Activated naive CD4-positive, alpha-beta T cell treated with anti-CD3 and anti-CD28 coated beads for 36 hours (primary cell): Measurements from ENCODE around the gene ZCCHC8. TPM values are rescaled to one million over a fixed set of nuclear protein-coding genes. Genes with fewer than 3 reads are reported as not detected.
"Not testable (repeated sequence)": the region's sequence is repeated elsewhere in the genome, so short reads cannot be mapped to it uniquely, and the experiment has no call there.

Experiments
- CTCF ChIA-PET: fragments of 350-600 bp; sonication (Branson Sonifier 250); formaldehyde crosslinking; loops from one replicate; lab custom pipeline; 2021; ENCODE audit warnings: antibody characterized with exemption; lab: Charles Lee
- DNase-seq: peaks from one replicate; pipeline ENCODE4 v3.0.0-alpha.2; 2020
- H3K27ac Mint-ChIP-seq: one replicate; pipeline ENCODE4 v1.8.0; 2021; ENCODE audit warnings: mild to moderate bottlenecking, mixed read lengths
- H3K27me3 Mint-ChIP-seq: one replicate; pipeline ENCODE4 v1.8.0; 2021; ENCODE audit warnings: low read depth, mixed read lengths
- H3K36me3 Mint-ChIP-seq: one replicate; pipeline ENCODE4 v1.8.0; 2021; ENCODE audit warnings: low read depth, mixed read lengths
- H3K4me1 Mint-ChIP-seq: one replicate; pipeline ENCODE4 v1.8.0; 2021; ENCODE audit warnings: low read depth, mixed read lengths
- H3K4me3 Mint-ChIP-seq: one replicate; pipeline ENCODE4 v1.8.0; 2021; ENCODE audit warnings: mild to moderate bottlenecking, moderate library complexity, mixed read lengths
- H3K9me3 Mint-ChIP-seq: one replicate; pipeline ENCODE4 v1.8.0; 2021; ENCODE audit warnings: mixed read lengths
- intact Hi-C: fragments of 100-400 bp; cut with micrococcal nuclease; formaldehyde crosslinking; loops from one replicate; pipeline ENCODE4 v1.15.1; 2023
- total RNA-seq, 2 experiments: library from RNA; stranded (reverse); gene quantifications; one replicate each; pipeline ENCODE4 v1.2.3, GENCODE V29; 2021

Gene ZCCHC8
- total RNA-seq, 2 experiments from 2014 or later, result 25.9 to 26.0 TPM

GRCh38 chr12:122464317-122465042 lies 36.3 kb downstream of the ZCCHC8 start:
- H3K27me3 Mint-ChIP-seq, H3K9me3 Mint-ChIP-seq, DNase-seq, CTCF ChIA-PET, intact Hi-C loops, H3K4me1 Mint-ChIP-seq, H3K4me3 Mint-ChIP-seq, H3K36me3 Mint-ChIP-seq, H3K27ac Mint-ChIP-seq: not testable (repeated sequence)

GRCh38 chr12:122460641-122461040 lies 40.1 kb downstream of the ZCCHC8 start:
- Mint-ChIP-seq H3K4me3 (no peak overlapping the region), H3K36me3 (no peaks in the 10 kb centered on the region), H3K4me1 (no peaks in the 10 kb centered on the region), H3K27me3 (no peaks in the 10 kb centered on the region), H3K9me3 (no peaks in the 10 kb centered on the region), H3K27ac (no peak overlapping the region)
- DNase-seq, result no peak
- CTCF ChIA-PET, result interaction anchor here (0.6 to 1.4 kb wide), 4 partner anchors 10 to 767 kb away, joined by 3 to 5 read pairs (median 4); no protein-coding TSS in a partner anchor
- intact Hi-C loops, result no loop called here

GRCh38 chr12:122460061-122460460 lies 40.7 kb downstream of the ZCCHC8 start:
- intact Hi-C loops, result no loop called here
- no peak overlapping the region for H3K4me3 Mint-ChIP-seq
- no peaks in the 10 kb centered on the region for H3K9me3 Mint-ChIP-seq
- H3K36me3 Mint-ChIP-seq, result no peaks in the 10 kb centered on the region
- no peaks in the 10 kb centered on the region for H3K27me3 Mint-ChIP-seq
- CTCF ChIA-PET, result interaction anchor here (0.6 to 1.2 kb wide), 3 partner anchors 13 to 767 kb away, joined by 3 to 5 read pairs (median 4); no protein-coding TSS in a partner anchor
- H3K27ac Mint-ChIP-seq, result no peak overlapping the region
- no peak for DNase-seq
- H3K4me1 Mint-ChIP-seq, result no peaks in the 10 kb centered on the region

GRCh38 chr12:122459211-122459610 lies 41.5 kb downstream of the ZCCHC8 start:
- DNase-seq, result no peak
- no peaks in the 10 kb centered on the region for H3K9me3 Mint-ChIP-seq
- H3K27ac Mint-ChIP-seq, result no peak overlapping the region
- CTCF ChIA-PET, result interaction anchor here (0.6 kb wide), 1 partner anchor 60 kb away, joined by 3 read pairs; no protein-coding TSS in a partner anchor
- no peak overlapping the region for H3K4me3 Mint-ChIP-seq
- intact Hi-C loops, result no loop called here
- no peaks in the 10 kb centered on the region for H3K27me3 Mint-ChIP-seq
- H3K36me3 Mint-ChIP-seq, result no peaks in the 10 kb centered on the region
- peaks cover 2% of the 10 kb centered on the region for H3K4me1 Mint-ChIP-seq

- intact Hi-C loops, result no loop called here
- DNase-seq, result no peak
- H3K9me3 Mint-ChIP-seq, result no peaks in the 10 kb centered on the region
- H3K36me3 Mint-ChIP-seq, result no peaks in the 10 kb centered on the region
- peaks cover 10% of the 10 kb centered on the region for H3K4me1 Mint-ChIP-seq
- no peaks in the 10 kb centered on the region for H3K27me3 Mint-ChIP-seq
- CTCF ChIA-PET, result interaction anchor here (0.6 to 1.2 kb wide), 3 partner anchors 14 to 35 kb away, joined by 3 read pairs; no protein-coding TSS in a partner anchor
- no peak overlapping the region for H3K4me3 Mint-ChIP-seq
- no peak overlapping the region for H3K27ac Mint-ChIP-seq
Observed at GRCh38 chr12:122458105-122459035, 42.4 kb downstream of the ZCCHC8 start.

- Mint-ChIP-seq H3K9me3 (no peaks in the 10 kb centered on the region), H3K4me3 (no peak overlapping the region), H3K36me3 (no peaks in the 10 kb centered on the region), H3K27me3 (no peaks in the 10 kb centered on the region), H3K27ac (no peak overlapping the region), H3K4me1 (peaks cover 18% of the 10 kb centered on the region)
- CTCF ChIA-PET, result interaction anchor here (0.6 to 1.2 kb wide), 2 partner anchors 14 to 35 kb away, joined by 3 read pairs; no protein-coding TSS in a partner anchor
- no peak for DNase-seq
- intact Hi-C loops, result no loop called here
Observed at GRCh38 chr12:122457627-122458026, 43.1 kb downstream of the ZCCHC8 start.

GRCh38 chr12:122454739-122455138 lies 46.0 kb downstream of the ZCCHC8 start:
- no peak for DNase-seq
- intact Hi-C loops, result no loop called here
- no peaks in the 10 kb centered on the region for H3K9me3 Mint-ChIP-seq
- no peak overlapping the region for H3K27ac Mint-ChIP-seq
- no peaks in the 10 kb centered on the region for H3K27me3 Mint-ChIP-seq
- no peak overlapping the region for H3K4me3 Mint-ChIP-seq
- peaks cover 24% of the 10 kb centered on the region for H3K4me1 Mint-ChIP-seq
- CTCF ChIA-PET, result interaction anchor here (0.6 to 1.2 kb wide), 3 partner anchors 17 to 54 kb away, joined by 3 to 5 read pairs (median 3); partner anchors contain the start of gene ZCCHC8
- no peaks in the 10 kb centered on the region for H3K36me3 Mint-ChIP-seq

- DNase-seq, result no peak
- intact Hi-C loops, result no loop called here
- no peaks in the 10 kb centered on the region for H3K27me3 Mint-ChIP-seq
- no peaks in the 10 kb centered on the region for H3K9me3 Mint-ChIP-seq
- no peak overlapping the region for H3K4me3 Mint-ChIP-seq
- H3K36me3 Mint-ChIP-seq, result no peaks in the 10 kb centered on the region
- H3K27ac Mint-ChIP-seq, result peak overlapping the region; percentile 84
- H3K4me1 Mint-ChIP-seq, result peaks cover 26% of the 10 kb centered on the region
- CTCF ChIA-PET, result interaction anchor here (0.9 to 1.2 kb wide), 2 partner anchors 17 to 46 kb away, joined by 3 to 5 read pairs; partner anchors contain the start of gene ZCCHC8
Observed at GRCh38 chr12:122454250-122454721, 46.4 kb downstream of the ZCCHC8 start.

- peak; percentile 13 for DNase-seq
- intact Hi-C loops, result loop anchor here (1.0 to 2.0 kb wide), 4 partner anchors 30 to 75 kb away; partner anchors contain the start of genes CLIP1 and KNTC1
- Mint-ChIP-seq H3K4me1 (peaks cover 30% of the 10 kb centered on the region), H3K27ac (peak overlapping the region; percentile 84), H3K9me3 (no peaks in the 10 kb centered on the region), H3K4me3 (peak overlapping the region; percentile 66), H3K27me3 (no peaks in the 10 kb centered on the region), H3K36me3 (no peaks in the 10 kb centered on the region)
- CTCF ChIA-PET, result interaction anchor here (0.9 to 1.4 kb wide), 3 partner anchors 11 to 52 kb away, joined by 3 to 7 read pairs (median 3); no protein-coding TSS in a partner anchor
Observed at GRCh38 chr12:122452701-122453285, 47.9 kb downstream of the ZCCHC8 start.

- no peak overlapping the region for H3K4me3 Mint-ChIP-seq
- peaks cover 29% of the 10 kb centered on the region for H3K4me1 Mint-ChIP-seq
- H3K36me3 Mint-ChIP-seq, result no peaks in the 10 kb centered on the region
- CTCF ChIA-PET, result interaction anchor here (0.7 to 2.5 kb wide), 4 partner anchors 22 to 49 kb away, joined by 3 to 16 read pairs (median 8); no protein-coding TSS in a partner anchor
- H3K27me3 Mint-ChIP-seq, result no peaks in the 10 kb centered on the region
- no peak overlapping the region for H3K27ac Mint-ChIP-seq
- no peaks in the 10 kb centered on the region for H3K9me3 Mint-ChIP-seq
- peak; percentile 38 for DNase-seq
- intact Hi-C loops, result no loop called here
Observed at GRCh38 chr12:122449317-122449716, 51.4 kb downstream of the ZCCHC8 start.

- H3K27ac Mint-ChIP-seq, H3K4me3 Mint-ChIP-seq, H3K9me3 Mint-ChIP-seq, H3K27me3 Mint-ChIP-seq, H3K36me3 Mint-ChIP-seq, intact Hi-C loops, DNase-seq: not testable (repeated sequence)
- H3K4me1 Mint-ChIP-seq, result peaks cover 15% of the 10 kb centered on the region
- CTCF ChIA-PET, result interaction anchor here (0.6 to 2.5 kb wide), 3 partner anchors 48 to 975 kb away, joined by 3 to 16 read pairs (median 4); no protein-coding TSS in a partner anchor
Observed at GRCh38 chr12:122447825-122448224, 52.9 kb downstream of the ZCCHC8 start.
